SK-N-SH (cell line): ENCODE measurements around the gene NHERF2. TPM values are rescaled to one million over a fixed set of nuclear protein-coding genes. Genes with fewer than 3 reads are reported as not detected.

ENCODE experiments used
- CTCF ChIA-PET: fragments of 300-600, 350-600 bp; formaldehyde crosslinking; extraction: SDS; loops from one replicate; lab custom pipeline; 2021; lab: Yijun Ruan, JAX
- POLR2A ChIA-PET: fragments of 350-600 bp; sonication (Branson Sonifier 250); formaldehyde crosslinking; extraction: SDS; loops from one replicate; lab custom pipeline; 2020; ENCODE audit warnings: antibody characterized with exemption, inconsistent platforms; lab: Yijun Ruan, JAX
- DNase-seq: peaks from one replicate; pipeline ENCODE4 v3.0.0; 2012
- H2AFZ ChIP-seq: fragments of 200-600 bp; sonication (generic); 2 replicates; pipeline ENCODE4 v1.8.1; 2016; ENCODE audit warnings: antibody characterized with exemption, mild to moderate bottlenecking, low read depth
- H3F3A ChIP-seq: fragments of 200-600 bp; sonication (generic); replicated peaks from 2 replicates; pipeline ENCODE3; 2016; ENCODE audit warnings: antibody characterized with exemption, mild to moderate bottlenecking; ENCODE audit not compliant: insufficient read depth
- H3K27ac ChIP-seq, 2 experiments: fragments of 200-500 bp in 1 of 2; fragments of 200-600 bp in 1 of 2; sonication (Bioruptor generic) in 1 of 2; sonication (generic), shearing (Covaris generic) in 1 of 2; 2 replicates each; pipeline versions ENCODE4 v1.5.1 to v1.6.1; 2014 to 2016; ENCODE audit warnings: low read depth in 2 of 2, inconsistent platforms in 1 of 2, low read length in 1 of 2, mild to moderate bottlenecking in 1 of 2, mixed read lengths in 1 of 2
- H3K27me3 ChIP-seq: fragments of 200-600 bp; sonication (generic), shearing (Covaris generic); 2 replicates; pipeline ENCODE4 v1.6.1; 2016; ENCODE audit warnings: mixed run types; ENCODE audit not compliant: insufficient read depth
- H3K36me3 ChIP-seq, 2 experiments: fragments of 200-500 bp in 1 of 2; fragments of 200-600 bp in 1 of 2; sonication (Bioruptor generic) in 1 of 2; sonication (generic) in 1 of 2; replicated peaks in 1 of 2; 2 replicates each; pipeline versions ENCODE3 to v1.5.1; 2014 to 2016; ENCODE audit warnings: low read length in 1 of 2, mild to moderate bottlenecking in 1 of 2; ENCODE audit not compliant: insufficient read depth in 2 of 2, control insufficient read depth in 1 of 2
- H3K4me1 ChIP-seq, 2 experiments: fragments of 200-500 bp in 1 of 2; fragments of 200-600 bp in 1 of 2; sonication (Bioruptor generic) in 1 of 2; sonication (generic), shearing (Covaris generic) in 1 of 2; 2 replicates each; pipeline versions ENCODE4 v1.5.1 to v1.6.1; 2014 to 2016; ENCODE audit warnings: low read depth in 1 of 2, low read length in 1 of 2, mixed run types in 1 of 2; ENCODE audit not compliant: insufficient read depth in 2 of 2, control insufficient read depth in 1 of 2
- H3K4me2 ChIP-seq: fragments of 200-600 bp; sonication (generic), shearing (Covaris generic); 2 replicates; pipeline ENCODE4 v1.6.1; 2017; ENCODE audit warnings: mixed run types
- H3K4me3 ChIP-seq, 2 experiments: fragments of 200-500 bp in 1 of 2; fragments of 200-600 bp in 1 of 2; sonication (Bioruptor generic) in 1 of 2; sonication (generic), shearing (Covaris generic) in 1 of 2; 2 replicates each; pipeline versions ENCODE4 v1.5.1 to v1.8.1; 2014 to 2016; ENCODE audit warnings: low read depth in 2 of 2, inconsistent platforms in 1 of 2, low read length in 1 of 2, mild to moderate bottlenecking in 1 of 2, mixed read lengths in 1 of 2, moderate library complexity in 1 of 2
- H3K79me2 ChIP-seq: fragments of 200-600 bp; sonication (generic); 2 replicates; pipeline ENCODE4 v1.8.1; 2017; ENCODE audit warnings: mild to moderate bottlenecking; ENCODE audit not compliant: insufficient read depth
- H3K9ac ChIP-seq: fragments of 200-600 bp; sonication (generic); 2 replicates; pipeline ENCODE4 v1.6.1; 2017; ENCODE audit warnings: mixed run types
- H3K9me2 ChIP-seq: fragments of 200-600 bp; sonication (generic); 2 replicates; pipeline ENCODE4 v1.6.1; 2017; ENCODE audit warnings: mixed run types
- H3K9me3 ChIP-seq: fragments of 200-600 bp; sonication (generic); 2 replicates; pipeline ENCODE4 v1.6.1; 2017; ENCODE audit warnings: mixed run types, mild to moderate bottlenecking, moderate library complexity
- H4K20me1 ChIP-seq: fragments of 200-600 bp; sonication (generic); 2 replicates; pipeline ENCODE4 v1.6.1; 2017; ENCODE audit warnings: mild to moderate bottlenecking, mixed run types; ENCODE audit not compliant: insufficient read depth
- CTCF ChIP-seq: fragments of 200-600 bp; sonication (generic); IDR thresholded peaks from 2 replicates; pipeline ENCODE4 v1.6.1; 2017; ENCODE audit warnings: antibody characterized with exemption, mild to moderate bottlenecking, moderate library complexity
- EP300 ChIP-seq, 2 experiments: IDR thresholded peaks; 2 replicates each; pipeline versions ENCODE4 v1.4.0 to v1.6.1; 2012; ENCODE audit warnings: borderline replicate concordance in 1 of 2, low read depth in 1 of 2, low read length in 1 of 2
- EZH2phosphoT487 ChIP-seq: fragments of 200-600 bp; sonication (generic); IDR thresholded peaks from 2 replicates; pipeline ENCODE4 v1.6.1; 2017; ENCODE audit warnings: low read depth, mixed run types, mild to moderate bottlenecking, antibody characterized with exemption, moderate library complexity, borderline replicate concordance
- FOXJ3 ChIP-seq: sonication (generic); formaldehyde crosslinking; IDR thresholded peaks from 2 replicates; pipeline ENCODE4 v1.5.1; 2020; ENCODE audit warnings: mild to moderate bottlenecking, missing genetic modification reagents
- FOXM1 ChIP-seq: IDR thresholded peaks from 2 replicates; pipeline ENCODE4 v1.4.0; 2012; ENCODE audit warnings: low read depth, mild to moderate bottlenecking
- JUND ChIP-seq: IDR thresholded peaks from 2 replicates; pipeline ENCODE4 v1.4.0; 2012
- MXI1 ChIP-seq: IDR thresholded peaks from 2 replicates; pipeline ENCODE4 v1.6.1; 2012; ENCODE audit warnings: mild to moderate bottlenecking, low read depth, low read length, improper control_type of control experiment
- NRF1 ChIP-seq: IDR thresholded peaks from 2 replicates; pipeline ENCODE4 v1.6.1; 2012; ENCODE audit warnings: low read depth, mild to moderate bottlenecking, low read length
- RAD21 ChIP-seq: IDR thresholded peaks from 2 replicates; pipeline ENCODE4 v1.6.1; 2012; ENCODE audit warnings: mild to moderate bottlenecking, low read length
- RCOR1 ChIP-seq: fragments of 150-350 bp; IDR thresholded peaks from 2 replicates; pipeline ENCODE4 v1.6.1; 2017; ENCODE audit warnings: antibody characterized with exemption, low read length
- REST ChIP-seq: IDR thresholded peaks from 2 replicates; pipeline ENCODE4 v1.6.1; 2012; ENCODE audit warnings: mild to moderate bottlenecking, low read depth, low read length, moderate library complexity
- SIN3A ChIP-seq: IDR thresholded peaks from 2 replicates; pipeline ENCODE4 v1.6.1; 2012; ENCODE audit warnings: low read depth, mild to moderate bottlenecking, low read length, moderate library complexity, borderline replicate concordance
- TEAD4 ChIP-seq: IDR thresholded peaks from 2 replicates; pipeline ENCODE4 v1.4.0; 2012; ENCODE audit warnings: mild to moderate bottlenecking, borderline replicate concordance; ENCODE audit not compliant: insufficient read depth
- USF1 ChIP-seq: IDR thresholded peaks from 2 replicates; pipeline ENCODE4 v1.4.0; 2012; ENCODE audit warnings: low read depth, borderline replicate concordance
- USF2 ChIP-seq: fragments of 150-350 bp; IDR thresholded peaks from 2 replicates; pipeline ENCODE4 v1.6.1; 2017; ENCODE audit warnings: antibody characterized with exemption, low read length, low read depth, borderline replicate concordance
- YY1 ChIP-seq: IDR thresholded peaks from 2 replicates; pipeline ENCODE4 v1.4.0; 2012; ENCODE audit warnings: low read depth, mild to moderate bottlenecking
- ZBTB33 ChIP-seq: IDR thresholded peaks from 2 replicates; pipeline ENCODE4 v1.4.0; 2012; ENCODE audit warnings: low read depth, borderline replicate concordance
- WGBS: methylation state at CpG from one replicate; pipeline ENCODE4 v1.1.6; 2017; ENCODE audit warnings: low lambda C conversion rate; 5-methylcytosine and 5-hydroxymethylcytosine counted together
- polyA plus RNA-seq, 3 experiments: library from polyadenylated mRNA; depleted of rRNA; stranded (reverse); fragments of >200 nt; gene quantifications; 2 replicates each; pipeline ENCODE4 v1.2.3, GENCODE V29; 2012

The NHERF2 gene
- polyA plus RNA-seq, 1 of the 3 experiments (the other 2 are of a cell fraction): 53.8 TPM

- Histone ChIP-seq H4K20me1 (peaks cover 15% of the 10 kb centered on the region), H3K27me3 (no peaks in the 10 kb centered on the region), H3K36me3 (peaks cover 8 to 56% of the 10 kb centered on the region in 2 experiments), H3K27ac (no peak overlapping the region)
- TF ChIP-seq EP300 (IDR thresholded peaks at IDR 0.05; ENCODE audit: borderline replicate concordance in 1 of 2, low read depth in 1 of 2, low read length in 1 of 2) (no peak), ZBTB33 (no peak), JUND (no peak), RAD21 (no peak), EZH2phosphoT487 (no peak), FOXM1 (no peak), RCOR1 (no peak), NRF1 (no peak), USF2 (no peak), USF1 (no peak), MXI1 (no peak), CTCF (no peak), YY1 (no peak), SIN3A (no peak), REST (no peak), FOXJ3 (CRISPR knock-in tag) (no peak), TEAD4 (no peak)
- TF ChIP-seq, all 33 proteins: peak for 0
- ChIA-PET POLR2A (interaction anchor here (0.6 to 1.2 kb wide), 2 partner anchors 10 to 130 kb away, joined by 3 to 4 read pairs; no protein-coding TSS in a partner anchor), CTCF (interaction anchor here (1.5 to 3.8 kb wide), 2 partner anchors 9 to 142 kb away, joined by 4 to 11 read pairs; partner anchors contain the start of gene SYNGR3)
- WGBS: 83% methylated on average over 5 of the region's 27 CpGs
- no peak overlapping the region for H3K9ac ChIP-seq
- DNase-seq: no peak
- H3K4me3 ChIP-seq: no peak overlapping the region
- peaks cover 18% of the 10 kb centered on the region for H3F3A ChIP-seq
- H2AFZ ChIP-seq: no peak overlapping the region
- H3K79me2 ChIP-seq: peaks cover 16% of the 10 kb centered on the region; the same call in 1 of the 2 replicates
- H3K4me2 ChIP-seq: no peak overlapping the region
- no peaks in the 10 kb centered on the region for H3K9me2 ChIP-seq
- H3K4me1 ChIP-seq: peaks cover 0 to under 1% of the 10 kb centered on the region in 2 experiments; a peak in 1 of 4 replicates
- no peaks in the 10 kb centered on the region for H3K9me3 ChIP-seq
Observed at GRCh38 chr16:1998360-1998835, 28.3 kb upstream of the NHERF2 start.
